Upper lobe of left lung (tissue), 6 donors: ENCODE data around the gene SARDH. TPM values are rescaled to one million over a fixed set of nuclear protein-coding genes. Genes with fewer than 3 reads are reported as not detected.

ENCODE experiments used
- ATAC-seq, 2 donors: fragments of 200-7000 bp; cut with Tn5 transposase; one replicate each; pipeline ENCODE4 v1.9.1; 2022; ENCODE audit warnings: mild to moderate bottlenecking in 2 of 2, moderate library complexity in 2 of 2; ENCODE audit not compliant: low FRiP score in 2 of 2
- DNase-seq, 2 donors: peaks; one replicate each; pipeline ENCODE4 v3.0.0-alpha.2; 2019 to 2020
- H3K27ac ChIP-seq, 4 donors: fragments of 200-600 bp; sonication (generic); one replicate each; pipeline ENCODE4 v1.5.1; 2016 to 2019
- H3K27me3 ChIP-seq, 4 donors: fragments of 200-600 bp; sonication (generic); one replicate each; pipeline ENCODE4 v1.5.1; 2017 to 2019
- H3K36me3 ChIP-seq, 4 donors: fragments of 200-600 bp; sonication (generic); one replicate each; pipeline ENCODE4 v1.5.1; 2016 to 2019
- H3K4me1 ChIP-seq, 4 donors: fragments of 200-600 bp; sonication (generic); one replicate each; pipeline ENCODE4 v1.5.1; 2018 to 2019
- H3K4me3 ChIP-seq, 4 donors: fragments of 200-600 bp; sonication (generic); one replicate each; pipeline ENCODE4 v1.5.1; 2017 to 2019; ENCODE audit warnings: mild to moderate bottlenecking in 2 of 4, moderate library complexity in 1 of 4
- H3K9me3 ChIP-seq, 4 donors: fragments of 200-600 bp; sonication (generic); one replicate each; pipeline ENCODE4 v1.5.1; 2018 to 2019
- CTCF ChIP-seq, 6 experiments: fragments of 450-650 bp in 4 of 6; fragments of 200-600 bp in 2 of 6; sonication (generic) in 2 of 6; IDR thresholded peaks; one replicate each; pipeline ENCODE4 v1.5.1; 2016 to 2019; ENCODE audit warnings: antibody characterized with exemption in 6 of 6
- EP300 ChIP-seq, 4 donors: sonication (generic); formaldehyde crosslinking; IDR thresholded peaks; one replicate each; pipeline ENCODE4 v1.5.1; 2017; ENCODE audit warnings: antibody characterized with exemption in 4 of 4, control low read depth in 2 of 4
- POLR2A ChIP-seq, 4 donors: fragments of 450-650 bp; IDR thresholded peaks; one replicate each; pipeline ENCODE4 v1.5.1; 2016 to 2017; ENCODE audit warnings: antibody characterized with exemption in 4 of 4, mild to moderate bottlenecking in 2 of 4
- POLR2AphosphoS5 ChIP-seq, 2 donors: sonication (generic); formaldehyde crosslinking; IDR thresholded peaks; one replicate each; pipeline ENCODE4 v1.5.1; 2017; ENCODE audit warnings: antibody characterized with exemption in 2 of 2
- WGBS, 2 donors: methylation state at CpG; one replicate each; pipeline ENCODE4 v1.1.5; 2017 to 2018; 5-methylcytosine and 5-hydroxymethylcytosine counted together
- total RNA-seq, 6 donors: library from RNA; depleted of rRNA in 4 of 6; stranded (reverse); fragments of >200 nt in 4 of 6; gene quantifications; one replicate each; pipeline versions ENCODE4 v1.1.0 to v1.2.1, GENCODE V29; 2016 to 2021
- donor health status: DM: no; HTN: no; CAD: no; lungs with moderate emphysema.
- donor health status: DM: no; HTN: yes; CAD: no; lungs with severe emphysema.

Gene SARDH
- total RNA-seq, 6 donors from 2014 or later: 0.79 to 37.7 (median 4.2) TPM

DNA sequence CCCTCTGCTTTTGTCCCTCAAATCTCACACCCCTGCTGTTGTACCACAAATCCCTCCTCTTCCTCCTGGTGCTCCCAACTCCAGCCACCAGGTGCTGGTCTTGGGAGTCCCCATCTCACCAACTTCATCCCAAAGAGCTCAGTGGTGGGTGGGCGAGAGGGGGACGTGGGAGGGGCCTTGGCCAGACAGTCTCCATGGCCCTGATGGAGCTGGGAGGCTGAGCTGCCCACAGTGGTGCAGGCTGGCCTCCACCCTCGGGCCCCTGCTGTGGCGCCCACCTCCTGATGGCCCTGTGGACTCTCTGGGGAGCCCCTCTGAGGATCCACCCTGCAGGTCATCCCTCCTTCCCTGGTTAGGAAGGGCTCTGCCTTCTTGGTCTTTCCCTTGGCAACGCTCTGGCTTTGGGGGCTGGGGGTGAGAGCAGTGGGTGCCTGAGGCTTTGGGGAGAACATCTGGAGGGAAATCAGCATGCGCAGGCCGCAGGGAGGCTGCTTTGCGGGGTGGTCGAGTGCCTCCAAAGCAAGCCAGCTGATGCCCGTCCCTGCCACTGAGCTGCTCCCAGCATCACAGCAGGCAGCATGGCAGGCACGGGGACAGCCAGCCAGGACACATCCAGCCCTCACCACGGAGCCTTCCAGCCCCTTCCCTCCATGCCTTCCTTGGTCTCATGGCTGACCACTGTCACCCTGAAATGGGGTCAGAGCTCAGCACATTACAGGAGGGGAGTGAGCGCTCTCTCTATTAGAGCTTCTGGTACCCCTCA lies 121.3 kb downstream of the SARDH start:
- peaks cover 0 to 12% (median 0%) of the 10 kb centered on the region in 4 donors for H3K27me3 ChIP-seq
- H3K27ac ChIP-seq: no peak overlapping the region
- 78% methylated on average over 12 of the region's 13 CpGs; no CpG with 5 or more reads in 1 of the 2 donors for WGBS, 2 donors

DNA sequence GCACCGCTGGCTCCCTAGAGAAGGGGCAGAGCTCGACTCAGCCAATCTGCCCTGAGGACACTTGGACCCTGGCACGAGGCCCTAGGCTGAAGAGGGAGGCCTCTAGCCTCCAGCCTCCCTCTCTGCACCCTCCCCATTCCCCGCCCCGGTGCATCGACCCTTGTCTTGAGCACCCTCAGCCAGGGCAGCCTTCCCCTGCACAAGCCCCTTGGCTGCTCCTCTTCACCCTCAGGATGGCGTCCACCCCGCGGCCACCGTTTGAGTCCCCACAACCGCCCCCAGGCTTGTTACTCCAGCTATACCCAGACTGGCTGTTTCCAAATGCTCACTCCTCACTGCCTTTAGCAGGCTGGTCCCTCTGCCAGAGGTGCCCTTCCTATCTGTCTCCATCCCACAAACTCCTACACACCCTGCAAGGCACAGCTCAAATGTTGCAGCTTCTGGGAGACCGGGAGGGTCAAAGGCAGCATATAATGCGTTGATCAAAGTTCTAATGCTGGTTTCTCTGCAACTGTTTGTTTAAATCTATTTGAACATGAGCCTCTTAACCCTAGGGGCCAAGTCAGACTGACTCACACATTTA lies 122.5 kb downstream of the SARDH start:
- Histone ChIP-seq H3K4me1 (peaks cover 0 to 5% (median 0%) of the 10 kb centered on the region in 4 donors), H3K4me3 (no peak overlapping the region), H3K36me3 (no peaks in the 10 kb centered on the region), H3K27ac (no peak overlapping the region), H3K27me3 (peaks cover 0 to 12% (median 0%) of the 10 kb centered on the region in 4 donors), H3K9me3 (no peaks in the 10 kb centered on the region)
- TF ChIP-seq POLR2A (IDR thresholded peaks at IDR 0.05) (no peak), CTCF (IDR thresholded peaks at IDR 0.05) (no peak), EP300 (IDR thresholded peaks at IDR 0.05) (no peak), POLR2AphosphoS5 (IDR thresholded peaks at IDR 0.05) (no peak)
- DNase-seq (peak in 1 of 2 donors; percentile 53), ATAC-seq (no peak)
- WGBS, 2 donors: 75 to 79% methylated on average over 11 to 12 of the region's 13 CpGs

More for the DNA sequence above, 121.3 kb downstream of the SARDH start:
- TF ChIP-seq POLR2AphosphoS5 (IDR thresholded peaks at IDR 0.05): no peak
- no peak for TF ChIP-seq EP300 (IDR thresholded peaks at IDR 0.05)
- TF ChIP-seq CTCF (IDR thresholded peaks at IDR 0.05): no peak
- TF ChIP-seq POLR2A (IDR thresholded peaks at IDR 0.05): no peak
- no peak overlapping the region for H3K4me3 ChIP-seq
- H3K36me3 ChIP-seq: no peaks in the 10 kb centered on the region
- no peak for DNase-seq
- ATAC-seq: no peak
- no peaks in the 10 kb centered on the region for H3K9me3 ChIP-seq
- H3K4me1 ChIP-seq: peaks cover 0 to 5% (median 0%) of the 10 kb centered on the region in 4 donors

GRCh38 chr9:133615186-133615585 lies 123.0 kb downstream of the SARDH start:
- Histone ChIP-seq H3K36me3 (no peaks in the 10 kb centered on the region), H3K4me3 (no peak overlapping the region), H3K27me3 (peaks cover 0 to 12% (median 0%) of the 10 kb centered on the region in 4 donors), H3K4me1 (peaks cover 0 to 5% (median 0%) of the 10 kb centered on the region in 4 donors), H3K27ac (no peak overlapping the region), H3K9me3 (no peaks in the 10 kb centered on the region)
- ATAC-seq (no peak), DNase-seq (peak in 1 of 2 donors; percentile 54)
- WGBS, 2 donors: 37 to 41% methylated on average over 10 to 16 of the region's 16 CpGs
- TF ChIP-seq CTCF (IDR thresholded peaks at IDR 0.05) (no peak), POLR2A (IDR thresholded peaks at IDR 0.05) (no peak), POLR2AphosphoS5 (IDR thresholded peaks at IDR 0.05) (no peak), EP300 (IDR thresholded peaks at IDR 0.05) (no peak)

GRCh38 chr9:133614678-133615077 lies 123.5 kb downstream of the SARDH start:
- no peaks in the 10 kb centered on the region for H3K9me3 ChIP-seq
- no peaks in the 10 kb centered on the region for H3K36me3 ChIP-seq
- TF ChIP-seq EP300 (IDR thresholded peaks at IDR 0.05) (no peak), CTCF (IDR thresholded peaks at IDR 0.05) (no peak), POLR2AphosphoS5 (IDR thresholded peaks at IDR 0.05) (no peak), POLR2A (IDR thresholded peaks at IDR 0.05) (no peak)
- H3K4me1 ChIP-seq: peaks cover 0 to under 1% (median 0%) of the 10 kb centered on the region in 4 donors
- no peak for ATAC-seq
- WGBS, 2 donors: 47 to 63% methylated on average over 5 of the region's 5 CpGs
- no peak overlapping the region for H3K4me3 ChIP-seq
- H3K27me3 ChIP-seq: peaks cover 0 to 12% (median 1%) of the 10 kb centered on the region in 4 donors
- H3K27ac ChIP-seq: no peak overlapping the region
- DNase-seq: no peak
